Measurements from ENCODE around the gene BEND2.
A peak's percentile ranks its signal among the peaks of the same experiment; 100 is the strongest.
"Not testable (repeated sequence)": the region's sequence is repeated elsewhere in the genome, so short reads cannot be mapped to it uniquely, and the experiment has no call there.

BEND2 gene

DNA sequence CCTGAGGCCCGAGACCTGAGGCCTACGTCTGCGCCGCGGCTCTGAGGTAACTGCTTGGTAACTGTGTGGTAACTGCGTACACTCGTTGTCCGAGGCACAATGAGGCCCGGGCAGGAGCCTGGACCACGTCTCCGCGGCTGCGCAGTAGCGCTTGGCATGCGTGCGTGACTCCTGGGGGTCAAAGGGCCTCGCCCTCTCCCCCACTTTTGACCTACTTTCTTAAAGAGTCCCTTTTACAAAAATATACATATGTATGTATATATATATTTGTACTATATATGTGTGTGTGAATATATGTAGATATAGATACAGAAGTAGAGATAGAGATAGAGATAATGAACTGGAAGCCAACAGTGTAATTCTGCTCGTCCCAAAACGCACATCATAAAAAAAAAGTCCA, at the start of gene BEND2:
BEND2 (minus strand) TSS at position 101 of the 400 bp plus-strand sequence. CDS start 136 bp downstream, outside the sequence.
- no peak for TF ChIP-seq POLR2A (IDR thresholded peaks at IDR 0.05; ENCODE audit: extremely low read depth, insufficient read length)
- TF ChIP-seq, protein P1, sequence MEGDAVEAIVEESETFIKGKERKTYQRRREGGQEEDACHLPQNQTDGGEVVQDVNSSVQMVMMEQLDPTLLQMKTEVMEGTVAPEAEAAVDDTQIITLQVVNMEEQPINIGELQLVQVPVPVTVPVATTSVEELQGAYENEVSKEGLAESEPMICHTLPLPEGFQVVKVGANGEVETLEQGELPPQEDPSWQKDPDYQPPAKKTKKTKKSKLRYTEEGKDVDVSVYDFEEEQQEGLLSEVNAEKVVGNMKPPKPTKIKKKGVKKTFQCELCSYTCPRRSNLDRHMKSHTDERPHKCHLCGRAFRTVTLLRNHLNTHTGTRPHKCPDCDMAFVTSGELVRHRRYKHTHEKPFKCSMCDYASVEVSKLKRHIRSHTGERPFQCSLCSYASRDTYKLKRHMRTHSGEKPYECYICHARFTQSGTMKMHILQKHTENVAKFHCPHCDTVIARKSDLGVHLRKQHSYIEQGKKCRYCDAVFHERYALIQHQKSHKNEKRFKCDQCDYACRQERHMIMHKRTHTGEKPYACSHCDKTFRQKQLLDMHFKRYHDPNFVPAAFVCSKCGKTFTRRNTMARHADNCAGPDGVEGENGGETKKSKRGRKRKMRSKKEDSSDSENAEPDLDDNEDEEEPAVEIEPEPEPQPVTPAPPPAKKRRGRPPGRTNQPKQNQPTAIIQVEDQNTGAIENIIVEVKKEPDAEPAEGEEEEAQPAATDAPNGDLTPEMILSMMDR (IDR thresholded peaks at IDR 0.05; ENCODE audit: low read depth, low read length), result no peak
- TF ChIP-seq, protein P2, sequence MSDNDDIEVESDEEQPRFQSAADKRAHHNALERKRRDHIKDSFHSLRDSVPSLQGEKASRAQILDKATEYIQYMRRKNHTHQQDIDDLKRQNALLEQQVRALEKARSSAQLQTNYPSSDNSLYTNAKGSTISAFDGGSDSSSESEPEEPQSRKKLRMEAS (IDR thresholded peaks at IDR 0.05; ENCODE audit: low read depth, low read length), result no peak
- TF ChIP-seq MYC (IDR thresholded peaks at IDR 0.05; ENCODE audit: low read depth, low read length), result no peak
- DNase-seq (ENCODE audit: low read depth), result no peak
- H3K4me3 ChIP-seq (ENCODE audit: low read depth, low read length), result no peak within 1 kb of the TSS

DNA sequence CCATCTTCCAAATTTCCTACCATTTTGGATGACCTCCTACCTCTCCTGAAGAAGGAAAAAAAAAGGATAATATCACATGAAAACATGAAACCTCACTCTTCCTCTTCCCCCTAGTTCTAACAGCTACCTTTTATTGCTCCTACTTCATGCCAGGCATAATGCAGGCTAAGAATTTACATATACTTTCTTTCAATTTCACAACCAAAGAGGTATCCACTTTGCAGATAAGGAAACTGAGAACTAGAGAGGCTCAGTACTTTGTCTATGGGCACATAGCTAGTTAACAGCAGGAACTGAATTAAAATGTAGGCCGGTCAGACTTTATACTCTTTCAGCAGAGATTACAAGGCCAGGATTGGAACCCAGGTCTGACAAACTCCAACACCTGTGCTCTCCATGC, 34.4 kb upstream of the BEND2 start:
- TF ChIP-seq, protein P2 (IDR thresholded peaks at IDR 0.05; ENCODE audit: low read depth, low read length), result no peak
- TF ChIP-seq POLR2A (IDR thresholded peaks at IDR 0.05; ENCODE audit: extremely low read depth, insufficient read length), result no peak
- TF ChIP-seq, protein P1 (IDR thresholded peaks at IDR 0.05; ENCODE audit: low read depth, low read length), result no peak
- DNase-seq (ENCODE audit: low read depth), result no peak
- no peak overlapping the region for H3K4me3 ChIP-seq (ENCODE audit: low read depth, low read length)

DNA sequence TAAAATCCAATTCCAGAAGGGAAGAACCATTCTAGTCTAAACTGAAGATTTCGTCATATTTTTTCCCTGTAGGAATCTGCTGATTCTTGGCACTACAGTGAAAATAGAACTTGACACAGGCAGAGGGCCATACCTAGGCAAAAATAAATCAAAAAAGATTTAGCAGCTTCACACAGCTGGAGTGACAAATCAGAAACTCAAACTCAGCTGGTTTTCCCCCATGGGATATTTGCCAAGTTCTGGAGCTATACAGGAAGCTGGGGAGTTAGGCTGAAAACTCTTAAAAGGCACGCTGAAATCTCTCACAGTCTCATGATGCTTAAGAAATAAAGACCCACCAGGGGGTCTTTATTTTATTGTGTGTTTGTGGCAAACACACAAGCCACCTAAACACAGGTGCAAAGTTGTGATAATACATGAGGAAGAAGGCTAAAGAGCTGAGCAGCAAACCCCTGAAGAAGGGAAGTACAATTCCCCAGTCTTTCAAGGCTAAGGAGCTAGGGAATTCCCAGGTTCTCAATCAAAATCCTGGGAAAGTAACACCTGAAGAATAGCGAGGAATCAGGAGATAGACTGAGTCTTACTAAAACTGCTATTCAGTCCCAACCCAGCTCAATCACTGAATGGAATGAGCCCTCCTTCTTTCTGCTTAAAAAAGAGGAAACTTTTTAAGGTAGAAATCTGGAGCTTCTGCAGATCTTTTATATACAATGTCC, 32.1 kb upstream of the BEND2 start:
- no peak overlapping the region for H3K4me3 ChIP-seq (ENCODE audit: low read depth, low read length)
- TF ChIP-seq, protein P2 (IDR thresholded peaks at IDR 0.05; ENCODE audit: low read depth, low read length), result no peak
- TF ChIP-seq MYC (IDR thresholded peaks at IDR 0.05; ENCODE audit: low read depth, low read length), result no peak
- no peak for DNase-seq (ENCODE audit: low read depth)

DNA sequence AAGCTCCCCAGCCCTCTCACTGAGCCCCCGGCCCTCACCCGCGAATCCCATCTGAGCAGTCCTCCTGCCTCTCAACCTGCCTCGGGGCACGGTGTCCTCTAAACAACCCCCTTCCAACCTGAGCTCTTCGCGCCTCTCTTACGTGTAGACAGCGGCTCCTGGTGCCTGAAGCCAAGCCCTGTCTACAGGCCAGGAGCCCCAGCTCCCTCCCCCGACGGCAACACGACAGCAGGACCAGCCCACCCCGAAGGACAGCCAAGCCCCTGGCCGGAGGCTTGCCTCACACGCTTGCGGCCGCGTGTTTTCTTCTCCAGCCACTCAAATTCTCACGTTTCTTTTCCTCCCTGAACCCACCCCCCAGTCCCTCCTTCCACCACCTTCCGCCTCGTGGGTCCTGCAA, 9.0 kb upstream of the BEND2 start:
- H3K4me3 ChIP-seq (ENCODE audit: low read depth, low read length); DNase-seq (ENCODE audit: low read depth): not testable (repeated sequence)

DNA sequence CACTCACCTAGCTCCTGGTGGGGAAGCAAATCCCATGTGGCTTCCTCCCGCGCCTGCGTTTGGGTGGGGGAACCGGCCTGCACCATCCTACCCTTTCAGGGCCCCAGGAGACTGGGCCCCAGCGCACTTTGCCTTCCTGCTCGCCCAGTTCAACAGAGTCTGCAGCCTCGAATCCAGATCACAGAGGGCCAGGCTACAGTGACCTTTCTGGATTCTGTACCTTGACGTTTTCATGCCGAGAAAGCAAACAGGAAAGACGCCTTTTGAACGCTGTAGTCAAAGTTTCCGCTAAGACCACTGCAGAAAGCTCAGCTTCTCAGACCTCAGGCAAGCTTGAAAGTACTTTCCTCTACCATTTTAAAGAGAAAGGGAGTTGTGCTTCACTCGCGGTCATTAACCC, 7.4 kb upstream of the BEND2 start:
- TF ChIP-seq, protein P2 (IDR thresholded peaks at IDR 0.05; ENCODE audit: low read depth, low read length), result no peak
- TF ChIP-seq POLR2A (IDR thresholded peaks at IDR 0.05; ENCODE audit: extremely low read depth, insufficient read length) (no peak), MYC (IDR thresholded peaks at IDR 0.05; ENCODE audit: low read depth, low read length) (no peak)
- TF ChIP-seq, protein P1 (IDR thresholded peaks at IDR 0.05; ENCODE audit: low read depth, low read length), result no peak
- H3K4me3 ChIP-seq (ENCODE audit: low read depth, low read length), result no peak overlapping the region
- no peak for DNase-seq (ENCODE audit: low read depth)

DNA sequence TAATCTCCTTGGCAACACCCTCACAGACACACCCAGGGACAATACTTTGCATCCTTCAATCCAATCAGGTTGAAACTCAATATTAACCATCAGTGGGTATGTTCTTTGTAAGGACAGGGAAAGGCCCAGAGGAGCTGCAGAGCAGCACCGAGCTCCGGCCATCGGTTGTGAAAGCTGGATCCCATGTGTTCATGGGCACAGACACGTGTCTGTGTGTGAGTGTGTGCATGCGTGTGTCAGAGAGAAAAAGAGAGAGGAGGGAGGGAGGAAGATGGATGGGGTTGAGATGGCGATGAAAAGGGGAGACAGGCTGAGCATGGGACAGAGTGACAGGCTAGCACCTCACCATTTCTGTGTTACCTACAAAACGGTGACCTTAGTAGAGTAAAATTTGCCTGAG, 6.8 kb upstream of the BEND2 start:
- no peak for DNase-seq (ENCODE audit: low read depth)
- H3K4me3 ChIP-seq (ENCODE audit: low read depth, low read length), result no peak overlapping the region
- TF ChIP-seq POLR2A (IDR thresholded peaks at IDR 0.05; ENCODE audit: extremely low read depth, insufficient read length) (no peak), MYC (IDR thresholded peaks at IDR 0.05; ENCODE audit: low read depth, low read length) (no peak)
- TF ChIP-seq, protein P2 (IDR thresholded peaks at IDR 0.05; ENCODE audit: low read depth, low read length), result no peak
- TF ChIP-seq, protein P1 (IDR thresholded peaks at IDR 0.05; ENCODE audit: low read depth, low read length), result no peak

DNA sequence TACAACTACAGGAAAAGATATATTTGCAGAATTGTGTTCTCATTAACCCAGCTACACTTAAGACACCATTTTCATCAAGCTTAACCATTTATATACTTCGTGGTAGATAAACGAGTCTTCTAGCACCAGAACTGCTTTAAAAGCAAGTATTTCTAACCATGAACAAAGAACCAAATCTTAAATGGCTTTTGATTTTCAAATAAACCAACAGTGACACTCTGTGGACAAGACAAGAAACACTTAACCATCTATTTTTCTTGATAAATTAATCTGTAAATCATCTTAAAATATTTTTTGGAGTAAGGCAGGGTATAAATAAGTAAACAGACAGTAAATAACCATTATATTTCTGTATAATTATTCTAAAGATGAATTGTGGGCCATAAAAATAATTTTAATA, 10.2 kb downstream of the BEND2 start:
- peak; percentile 20 for DNase-seq (ENCODE audit: low read depth)
- TF ChIP-seq MYC (IDR thresholded peaks at IDR 0.05; ENCODE audit: low read depth, low read length), result no peak
- TF ChIP-seq, protein P1 (IDR thresholded peaks at IDR 0.05; ENCODE audit: low read depth, low read length), result no peak
- TF ChIP-seq, protein P2 (IDR thresholded peaks at IDR 0.05; ENCODE audit: low read depth, low read length), result no peak
- TF ChIP-seq POLR2A (IDR thresholded peaks at IDR 0.05; ENCODE audit: extremely low read depth, insufficient read length), result no peak
- H3K4me3 ChIP-seq (ENCODE audit: low read depth, low read length), result no peak overlapping the region

Measured in NB4 (cell line).